Forelimb muscle (tissue), 1 donor: ENCODE measurements around the gene SLC39A11. TPM values are rescaled to one million over a fixed set of nuclear protein-coding genes. Genes with fewer than 3 reads are reported as not detected.
"Not testable (repeated sequence)": the region's sequence is repeated elsewhere in the genome, so short reads cannot be mapped to it uniquely, and the experiment has no call there.

Experiments
- DNase-seq: peaks from one replicate; pipeline ENCODE4 v3.0.0-alpha.2; 2013; ENCODE audit warnings: low read depth
- polyA plus RNA-seq: library from polyadenylated mRNA; unstranded; fragments of 120-200 nt; gene quantifications from one replicate; pipeline ENCODE4 v1.2.1, GENCODE V29; 2013; ENCODE audit not compliant: insufficient read length

The SLC39A11 gene
- polyA plus RNA-seq, 1 donor, result 11.9 TPM

DNA sequence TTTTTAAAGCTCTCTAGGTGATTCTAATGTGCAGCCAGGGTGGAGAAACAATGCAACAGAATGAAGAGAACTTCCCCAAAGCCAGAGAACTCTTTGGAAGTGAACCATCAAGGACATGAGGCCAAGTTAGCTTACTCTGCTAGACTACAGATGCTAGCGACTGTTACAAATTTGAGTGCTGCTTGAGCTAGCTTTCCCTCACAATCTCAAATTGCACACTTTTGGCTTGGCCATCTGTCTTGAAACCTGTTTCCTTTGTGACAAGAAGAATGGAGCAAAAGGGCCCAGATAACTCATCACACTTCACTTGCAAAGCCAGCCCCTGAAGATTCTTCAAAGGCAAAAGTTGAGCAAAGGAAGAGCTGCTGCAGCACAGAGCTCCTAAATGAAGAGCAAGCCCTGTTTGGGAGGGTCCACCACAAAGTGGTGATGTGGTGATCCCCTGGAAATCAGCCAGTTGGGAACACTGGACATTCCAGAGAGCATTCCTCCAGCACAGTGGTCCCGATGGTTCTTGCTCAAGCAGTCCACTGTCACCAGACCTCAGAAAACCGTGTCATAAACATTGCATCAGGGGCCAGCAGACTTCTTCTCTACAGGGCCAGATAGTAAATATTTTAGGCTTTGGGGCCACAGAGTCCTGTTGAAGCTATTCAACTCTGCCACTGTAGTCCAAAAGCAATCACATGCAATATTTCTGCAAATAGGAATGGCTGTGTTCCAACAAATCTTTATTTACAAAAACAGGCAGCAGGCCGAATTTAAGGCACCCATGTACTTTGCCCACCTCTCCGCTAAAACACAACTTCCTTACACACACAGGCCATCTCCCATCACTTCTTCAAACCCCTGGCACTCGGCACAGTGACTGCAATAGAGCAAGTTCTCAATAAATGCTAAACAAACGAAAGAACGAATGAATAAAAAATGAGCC lies 21.2 kb downstream of the SLC39A11 start:
- DNase-seq, result no peak

GRCh38 chr17:73069841-73070240 lies 22.6 kb downstream of the SLC39A11 start:
- DNase-seq, result no peak

DNA sequence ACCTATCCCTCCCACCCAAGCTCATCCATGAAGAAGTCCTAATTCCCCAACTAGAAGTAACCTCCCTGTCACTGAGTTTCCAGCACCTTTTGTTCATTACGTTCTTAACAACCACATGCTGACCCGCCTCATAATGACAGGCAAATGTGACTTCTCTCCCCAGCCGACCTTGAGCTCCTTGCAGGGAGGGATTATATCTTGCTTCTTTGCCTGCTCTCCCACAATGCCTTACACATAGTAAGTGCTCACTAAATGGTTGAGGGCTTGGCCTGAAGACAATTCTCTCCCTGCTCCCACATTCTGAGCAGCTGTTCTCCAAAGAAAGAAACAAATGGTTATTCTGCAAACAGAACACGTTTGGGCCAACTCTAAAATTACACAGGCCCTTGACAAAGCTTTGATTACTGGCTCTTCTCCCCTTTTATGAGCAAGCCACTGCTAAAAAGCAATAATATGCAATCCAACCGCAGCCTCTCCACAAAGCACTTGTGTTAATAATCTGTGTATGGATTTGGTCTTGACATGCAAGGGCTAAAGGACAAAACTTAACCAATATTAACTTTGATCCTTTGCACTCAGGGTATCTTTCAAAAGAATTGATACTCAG lies 23.2 kb downstream of the SLC39A11 start:
- no peak for DNase-seq

- DNase-seq, result no peak
Observed at GRCh38 chr17:73068322-73069153, 23.9 kb downstream of the SLC39A11 start.

- DNase-seq, result not testable (repeated sequence)
Observed at GRCh38 chr17:73067699-73068098, 24.8 kb downstream of the SLC39A11 start.

DNA sequence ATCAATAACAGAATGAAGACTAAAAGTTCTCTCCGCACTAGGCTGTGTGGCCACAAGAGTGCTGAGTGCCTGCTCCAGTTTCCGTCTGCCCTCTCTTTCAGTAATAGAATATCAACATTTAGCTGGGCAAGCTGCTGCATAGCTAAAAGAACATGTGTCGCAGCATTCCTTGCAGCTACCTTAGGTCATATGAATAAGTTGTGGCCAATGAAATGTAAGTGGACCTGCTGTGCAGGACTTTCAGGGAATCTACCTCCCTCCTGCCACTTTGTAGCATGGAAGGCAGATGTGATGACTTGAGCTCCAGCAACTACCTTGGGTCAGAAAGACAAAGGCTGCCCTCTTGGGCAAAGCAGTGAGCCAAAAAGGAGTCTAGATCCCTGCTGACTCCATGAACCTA lies 25.4 kb downstream of the SLC39A11 start:
- no peak for DNase-seq

- DNase-seq, result no peak
Observed at GRCh38 chr17:73066148-73066884, 26.2 kb downstream of the SLC39A11 start.

GRCh38 chr17:73065376-73065775 lies 27.1 kb downstream of the SLC39A11 start:
- no peak for DNase-seq

DNA sequence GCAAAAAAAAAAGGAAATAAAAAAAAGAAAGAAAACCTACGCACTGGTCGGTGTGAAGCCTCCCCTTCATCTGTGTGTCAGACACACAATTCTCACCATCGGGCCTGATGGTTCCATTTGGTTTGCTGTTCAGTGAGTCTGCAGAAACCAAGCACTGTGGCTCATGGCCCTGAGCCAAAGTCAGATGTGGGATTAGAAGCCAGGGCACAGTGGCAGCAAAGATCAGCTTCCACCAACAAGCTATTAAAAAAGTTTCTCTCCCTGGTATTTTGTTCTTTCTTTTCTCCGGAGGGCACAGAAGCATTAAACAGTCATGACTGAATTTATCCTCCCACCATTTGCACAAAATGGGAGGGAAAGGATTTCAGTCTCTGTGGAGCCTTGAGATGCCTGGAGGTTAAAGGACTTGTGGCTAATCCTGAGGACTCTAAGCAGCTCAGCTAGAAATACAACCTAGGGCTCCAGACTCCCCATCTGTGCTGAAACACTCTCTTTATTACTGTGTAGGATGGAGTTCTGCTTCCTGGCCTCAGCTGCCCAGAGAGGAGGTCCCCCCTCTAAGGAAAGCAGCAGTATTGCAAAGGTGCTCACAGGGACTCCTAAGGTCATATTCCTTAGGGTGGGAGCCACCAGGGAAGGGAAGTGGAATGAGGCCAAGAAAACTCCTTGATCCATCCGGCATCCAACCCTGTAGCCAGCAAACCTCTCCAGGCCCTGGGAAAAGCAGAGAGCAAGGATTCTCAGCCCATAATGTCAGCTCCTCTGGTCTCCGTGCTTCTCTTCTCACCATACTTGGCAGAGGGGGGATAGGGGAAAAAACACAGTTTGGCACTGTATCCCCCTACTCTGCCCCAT lies 28.2 kb downstream of the SLC39A11 start:
- DNase-seq, result no peak

DNA sequence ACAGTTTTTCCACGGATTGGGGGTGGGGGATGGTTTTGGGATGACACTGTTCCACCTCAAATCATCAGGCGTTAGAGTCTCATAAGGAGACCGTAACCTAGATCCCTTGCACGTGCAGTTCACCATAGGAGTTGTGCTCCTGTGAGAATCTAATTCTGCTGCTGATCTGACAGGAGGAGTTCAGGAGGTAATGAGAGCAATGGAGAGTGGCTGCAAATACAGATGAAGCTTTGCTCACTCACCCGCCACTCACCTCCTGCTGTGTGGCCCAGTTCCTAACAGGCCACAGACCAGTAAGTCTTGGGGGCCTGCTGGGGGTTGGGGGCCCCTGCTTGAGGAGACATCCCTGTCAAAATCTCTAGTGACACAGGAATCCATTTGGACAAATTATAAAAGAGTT lies 29.8 kb downstream of the SLC39A11 start:
- no peak for DNase-seq

DNA sequence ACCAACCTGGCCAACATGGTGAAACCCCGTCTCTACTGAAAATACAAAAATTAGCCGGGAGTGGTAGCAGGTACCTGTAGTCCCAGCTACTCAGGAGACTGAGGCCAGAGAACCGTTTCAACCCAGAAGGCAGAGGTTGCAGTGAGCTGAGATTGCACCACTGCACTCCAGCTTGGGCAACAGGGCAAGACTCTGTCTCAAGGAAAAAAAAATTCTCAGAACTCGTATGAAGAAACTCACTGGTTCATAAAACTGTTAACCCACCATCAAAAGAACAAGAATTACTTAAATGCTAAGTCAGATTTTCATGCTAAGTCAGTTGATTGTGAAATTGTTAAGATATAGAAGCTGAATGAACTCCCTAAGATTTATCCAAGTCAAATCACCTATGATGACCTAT lies 31.3 kb downstream of the SLC39A11 start:
- no peak for DNase-seq

DNA sequence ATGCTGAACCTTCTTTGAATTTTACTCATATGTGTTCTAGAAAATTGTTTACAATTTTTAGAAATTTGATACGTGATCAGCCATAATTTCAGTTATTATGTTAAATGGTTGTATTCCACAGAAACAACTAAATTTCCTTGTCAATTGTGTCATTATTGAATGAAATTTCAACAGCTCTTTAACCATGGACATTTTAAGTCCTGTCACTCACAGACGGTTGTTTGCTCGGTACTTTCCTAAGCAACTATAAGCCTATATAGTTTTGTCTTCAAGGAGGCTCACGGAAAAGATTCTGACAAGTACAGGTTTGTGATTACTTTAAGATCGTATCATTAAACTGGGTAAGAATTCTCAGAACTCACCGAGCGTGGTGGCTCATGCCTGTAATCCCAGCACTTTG lies 31.8 kb downstream of the SLC39A11 start:
- no peak for DNase-seq

DNA sequence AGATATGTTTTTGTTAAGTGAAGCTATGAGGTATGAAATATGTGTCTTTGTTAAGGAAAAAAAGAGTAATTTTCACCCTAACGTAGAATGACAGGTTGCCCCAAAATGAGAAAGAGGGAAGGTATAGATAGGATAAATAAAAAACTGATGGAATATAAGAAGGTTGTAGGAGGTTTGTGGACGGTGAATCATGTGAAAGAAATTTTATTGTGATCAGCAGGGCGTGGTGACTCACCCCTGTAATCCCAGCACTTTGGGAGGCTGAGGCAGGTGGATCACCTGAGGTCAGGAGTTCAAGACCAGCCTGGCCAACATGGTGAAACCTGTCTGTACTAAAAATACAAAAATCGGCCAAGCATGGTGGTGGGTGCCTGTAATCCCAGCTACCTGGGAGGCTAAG lies 32.8 kb downstream of the SLC39A11 start:
- not testable (repeated sequence) for DNase-seq

GRCh38 chr17:73058022-73058421 lies 34.5 kb downstream of the SLC39A11 start:
- no peak for DNase-seq

DNA sequence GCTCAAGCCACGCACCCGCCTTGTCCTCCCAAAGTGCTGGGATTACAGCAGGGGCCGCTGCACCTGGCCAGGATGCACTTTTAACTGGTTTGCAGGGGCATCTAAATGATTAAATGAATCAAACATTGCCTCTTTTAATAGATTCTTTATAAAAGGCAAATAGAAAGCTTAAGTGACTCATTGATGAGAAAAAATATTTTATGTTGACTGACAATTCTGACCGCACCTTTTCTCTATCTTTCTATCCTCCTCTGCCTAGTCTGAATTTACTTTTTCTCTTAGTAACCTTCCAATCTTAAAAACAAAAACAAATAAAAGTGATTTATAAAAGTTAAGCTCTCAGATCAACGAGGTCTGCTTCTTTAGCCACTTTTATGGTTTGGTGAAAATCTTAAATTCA lies 35.3 kb downstream of the SLC39A11 start:
- DNase-seq, result no peak

DNA sequence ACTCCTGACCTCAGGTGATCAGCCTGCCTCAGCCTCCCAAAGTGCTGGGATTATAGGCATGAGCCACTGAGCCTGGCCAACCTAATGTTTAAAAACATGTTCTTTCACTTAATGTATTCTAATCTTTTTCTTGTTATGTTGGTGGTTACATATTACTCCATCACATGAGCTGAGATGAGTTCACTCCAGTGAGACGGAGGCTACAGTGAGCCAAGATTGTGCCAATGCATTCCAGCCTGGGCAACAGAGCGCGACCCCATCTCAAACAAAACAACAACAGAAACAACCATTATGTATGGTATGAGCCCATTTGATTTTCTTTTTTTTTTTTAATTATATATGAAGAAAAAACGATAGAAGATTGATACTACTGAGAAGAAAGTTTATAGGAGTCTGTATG lies 39.6 kb downstream of the SLC39A11 start:
- no peak for DNase-seq

GRCh38 chr17:73050797-73051196 lies 41.7 kb downstream of the SLC39A11 start:
- DNase-seq, result no peak

- no peak for DNase-seq
Observed at GRCh38 chr17:73048170-73048569, 44.3 kb downstream of the SLC39A11 start.

GRCh38 chr17:73045724-73046123 lies 46.8 kb downstream of the SLC39A11 start:
- DNase-seq, result no peak
